GM23248 (cell line): ENCODE results near the gene SLC25A34. TPM values are rescaled to one million over a fixed set of nuclear protein-coding genes. Genes with fewer than 3 reads are reported as not detected.

Experiments used
- DNase-seq: peaks from one replicate; pipeline ENCODE4 v3.0.0-alpha.2; 2015
- H2AFZ ChIP-seq: fragments of 200-600 bp; sonication (generic); 2 replicates; pipeline ENCODE4 v1.6.1; 2016; ENCODE audit warnings: antibody characterized with exemption
- H3F3A ChIP-seq: fragments of 200-600 bp; sonication (generic); 2 replicates; pipeline ENCODE4 v1.6.1; 2016; ENCODE audit warnings: mild to moderate bottlenecking, antibody characterized with exemption, mixed run types; ENCODE audit not compliant: insufficient read depth
- H3K27ac ChIP-seq: fragments of 200-600 bp; sonication (generic); 2 replicates; pipeline ENCODE4 v1.5.1; 2016; ENCODE audit warnings: mild to moderate bottlenecking
- H3K27me3 ChIP-seq: fragments of 200-600 bp; sonication (generic); replicated peaks from 2 replicates; pipeline ENCODE4 v1.6.1; 2016; ENCODE audit warnings: mild to moderate bottlenecking; ENCODE audit not compliant: insufficient read depth
- H3K36me3 ChIP-seq: fragments of 200-600 bp; sonication (generic); 2 replicates; pipeline ENCODE4 v1.6.1; 2016; ENCODE audit warnings: low read depth, mild to moderate bottlenecking
- H3K4me1 ChIP-seq: fragments of 200-600 bp; sonication (generic); 2 replicates; pipeline ENCODE4 v1.6.1; 2016; ENCODE audit warnings: mild to moderate bottlenecking; ENCODE audit not compliant: insufficient read depth
- H3K4me2 ChIP-seq: fragments of 200-600 bp; sonication (generic); one replicate; pipeline ENCODE4 v1.6.1; 2016; ENCODE audit warnings: mild to moderate bottlenecking; ENCODE audit not compliant: unreplicated experiment
- H3K4me3 ChIP-seq: fragments of 200-600 bp; sonication (generic); 2 replicates; pipeline ENCODE4 v1.5.1; 2016; ENCODE audit warnings: mild to moderate bottlenecking
- H3K79me2 ChIP-seq: fragments of 200-600 bp; sonication (generic); 2 replicates; pipeline ENCODE4 v1.6.1; 2016; ENCODE audit warnings: mild to moderate bottlenecking; ENCODE audit not compliant: insufficient read depth
- H3K9ac ChIP-seq: fragments of 200-600 bp; sonication (generic); 2 replicates; pipeline ENCODE4 v1.6.1; 2016; ENCODE audit warnings: mild to moderate bottlenecking
- H3K9me2 ChIP-seq: fragments of 200-600 bp; sonication (generic); 2 replicates; pipeline ENCODE4 v1.6.1; 2016; ENCODE audit warnings: mixed run types, mild to moderate bottlenecking, moderate library complexity; ENCODE audit not compliant: insufficient read depth
- H3K9me3 ChIP-seq: fragments of 200-600 bp; sonication (generic); one replicate; pipeline ENCODE4 v1.6.1; 2017; ENCODE audit warnings: low read depth
- H4K20me1 ChIP-seq: fragments of 200-600 bp; sonication (generic); 2 replicates; pipeline ENCODE4 v1.6.0; 2016; ENCODE audit not compliant: insufficient read depth
- EZH2 ChIP-seq: fragments of 200-600 bp; sonication (generic); IDR thresholded peaks from 2 replicates; pipeline ENCODE4 v1.6.1; 2018; ENCODE audit warnings: antibody characterized with exemption, mild to moderate bottlenecking; ENCODE audit not compliant: insufficient read depth, poor library complexity, severe bottlenecking
- EZH2phosphoT487 ChIP-seq: fragments of 200-600 bp; sonication (generic); IDR thresholded peaks from 2 replicates; pipeline ENCODE4 v1.6.1; 2018; ENCODE audit warnings: antibody characterized with exemption, moderate library complexity, mild to moderate bottlenecking, low read depth; ENCODE audit not compliant: insufficient read depth
- WGBS, 2 experiments: methylation state at CpG; one replicate each; pipeline ENCODE4 v1.1.6; 2015 to 2017; ENCODE audit warnings: low lambda C conversion rate in 2 of 2, low coverage in 1 of 2; ENCODE audit errors: missing lambda C conversion rate in 2 of 2; 5-methylcytosine and 5-hydroxymethylcytosine counted together
- in situ Hi-C: fragments of 300-500 bp; cut with MboI; formaldehyde crosslinking; loops from 2 replicates; pipeline ENCODE4 v1.15.0; 2020
- polyA plus RNA-seq: library from polyadenylated mRNA; unstranded; fragments of >200 nt; fragmentation: Nextera tagmentation; extraction: Ambion mirVana; gene quantifications from 2 replicates; pipeline ENCODE4 v1.2.1, GENCODE V29; 2016
- total RNA-seq: library from RNA; depleted of rRNA; stranded (reverse); fragments of >200 nt; shearing (Covaris generic); gene quantifications from 2 replicates; pipeline ENCODE4 v1.2.3, GENCODE V29; 2014

SLC25A34 gene
- total and polyA plus RNA-seq, 2 experiments from 2014 or later: 0.20 to 0.54 TPM

DNA sequence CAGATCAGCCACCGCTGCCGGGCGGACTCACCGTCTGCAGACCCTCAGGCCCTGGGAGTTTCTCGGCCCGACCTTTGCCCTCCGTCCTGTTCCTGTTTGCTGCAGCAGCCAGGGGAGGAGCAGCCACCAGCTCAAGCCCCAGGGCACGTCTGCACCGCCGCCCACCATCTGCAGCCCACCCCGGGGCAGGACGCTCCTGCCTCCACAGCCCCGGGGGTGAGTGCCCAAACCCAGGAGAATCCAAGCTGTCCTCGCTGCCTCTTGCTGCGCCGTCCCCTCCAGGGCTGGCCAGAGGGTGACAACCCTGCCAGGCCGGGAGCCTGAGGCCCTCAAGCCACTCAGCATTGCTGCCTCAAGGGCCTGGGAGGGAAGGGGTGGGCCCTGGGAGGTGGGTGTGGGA, 1.2 kb upstream of the SLC25A34 start:
- in situ Hi-C loops: no loop called here
- TF ChIP-seq EZH2 (no peak), EZH2phosphoT487 (no peak)
- Histone ChIP-seq H3K27ac (no peak overlapping the region), H3K27me3 (no peaks in the 10 kb centered on the region), H2AFZ (no peak overlapping the region), H3K9me3 (no peaks in the 10 kb centered on the region), H3K4me1 (no peaks in the 10 kb centered on the region), H3F3A (no peaks in the 10 kb centered on the region), H3K79me2 (no peaks in the 10 kb centered on the region), H3K9ac (no peak overlapping the region), H3K9me2 (no peaks in the 10 kb centered on the region), H4K20me1 (no peaks in the 10 kb centered on the region), H3K4me3 (no peak overlapping the region), H3K4me2 (no peak overlapping the region), H3K36me3 (no peaks in the 10 kb centered on the region)
- no peak for DNase-seq
- WGBS, 2 experiments: 77 to 83% methylated on average over 17 of the region's 17 CpGs

- H3K9ac ChIP-seq: no peak overlapping the region
- no peak overlapping the region for H3K27ac ChIP-seq
- 84 to 86% methylated on average over 12 of the region's 12 CpGs for WGBS, 2 experiments
- H3K9me2 ChIP-seq: no peaks in the 10 kb centered on the region
- TF ChIP-seq EZH2phosphoT487 (no peak), EZH2 (no peak)
- no peaks in the 10 kb centered on the region for H3K9me3 ChIP-seq
- H2AFZ ChIP-seq: no peak overlapping the region
- no peaks in the 10 kb centered on the region for H3K79me2 ChIP-seq
- in situ Hi-C loops: no loop called here
- no peak overlapping the region for H3K4me2 ChIP-seq
- no peak for DNase-seq
- no peak overlapping the region for H3K4me3 ChIP-seq
- no peaks in the 10 kb centered on the region for H3K27me3 ChIP-seq
- H4K20me1 ChIP-seq: no peaks in the 10 kb centered on the region
- H3F3A ChIP-seq: no peaks in the 10 kb centered on the region
- no peaks in the 10 kb centered on the region for H3K4me1 ChIP-seq
- no peaks in the 10 kb centered on the region for H3K36me3 ChIP-seq
These were observed 587 bp upstream of the SLC25A34 start for GRCh38 chr1:15735304-15736037.

- H3F3A ChIP-seq: no peaks in the 10 kb centered on the region
- in situ Hi-C loops: no loop called here
These were observed 819 bp downstream of the SLC25A34 start for GRCh38 chr1:15736892-15737261.

DNA sequence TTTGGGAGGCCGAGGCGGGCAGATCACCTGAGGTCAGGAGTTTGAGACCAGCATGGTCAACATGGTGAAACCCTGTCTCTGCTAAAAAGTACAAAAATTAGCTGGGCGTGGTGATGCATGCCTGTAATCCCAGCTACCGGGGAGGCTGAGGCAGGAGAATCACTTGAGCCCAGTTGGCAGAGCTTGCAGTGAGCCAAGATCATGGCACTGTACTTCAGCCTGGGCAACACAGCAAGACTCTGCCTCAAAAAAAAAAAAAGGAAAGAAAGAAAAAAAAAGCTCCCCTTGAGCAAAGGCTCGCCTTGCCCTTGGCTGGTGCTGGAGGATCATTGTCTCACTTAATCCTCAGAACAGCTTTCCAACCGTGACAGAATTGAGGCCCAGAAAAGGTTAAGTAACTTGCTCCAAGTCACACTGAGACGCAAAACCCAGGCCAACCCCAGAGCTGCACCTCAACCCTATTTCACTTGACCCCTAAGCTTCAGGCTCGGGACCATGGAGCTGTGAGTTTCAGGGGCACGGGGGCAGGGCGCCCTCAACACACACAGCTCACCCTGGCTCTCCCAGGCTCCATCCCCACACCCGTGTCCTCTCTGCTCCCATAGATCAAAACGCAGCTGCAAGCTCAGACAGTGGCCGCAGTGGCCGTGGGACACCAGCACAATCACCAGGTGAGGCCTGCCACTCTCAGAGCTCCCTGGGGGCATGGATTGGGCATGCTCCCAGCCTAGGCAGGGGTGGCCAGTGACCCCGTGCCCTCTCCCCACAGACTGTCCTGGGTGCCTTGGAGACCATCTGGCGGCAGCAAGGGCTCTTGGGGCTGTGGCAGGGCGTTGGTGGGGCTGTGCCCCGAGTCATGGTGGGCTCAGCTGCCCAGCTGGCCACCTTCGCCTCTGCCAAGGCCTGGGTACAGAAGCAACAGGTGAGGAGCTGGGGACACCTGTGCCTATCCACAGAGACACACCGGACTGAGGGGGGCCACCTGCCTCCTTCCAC, 1.6 kb downstream of the SLC25A34 start:
- Histone ChIP-seq H4K20me1 (no peaks in the 10 kb centered on the region), H3K9ac (no peak overlapping the region), H3K4me1 (no peaks in the 10 kb centered on the region), H3K27me3 (no peaks in the 10 kb centered on the region), H3K36me3 (no peaks in the 10 kb centered on the region), H3K79me2 (no peaks in the 10 kb centered on the region), H2AFZ (no peak overlapping the region), H3K9me3 (no peaks in the 10 kb centered on the region), H3K4me3 (no peak overlapping the region), H3F3A (no peaks in the 10 kb centered on the region), H3K27ac (no peak overlapping the region), H3K4me2 (no peak overlapping the region), H3K9me2 (no peaks in the 10 kb centered on the region)
- no peak for TF ChIP-seq EZH2phosphoT487
- TF ChIP-seq EZH2: no peak
- 78 to 79% methylated on average over 20 of the region's 20 CpGs for WGBS, 2 experiments
- in situ Hi-C loops: no loop called here
- no peak for DNase-seq

More at GRCh38 chr1:15736892-15737261, 819 bp downstream of the SLC25A34 start:
- Histone ChIP-seq H3K9me2 (no peaks in the 10 kb centered on the region), H3K27me3 (no peaks in the 10 kb centered on the region), H3K4me2 (no peak overlapping the region), H3K36me3 (no peaks in the 10 kb centered on the region), H3K4me3 (no peak overlapping the region), H3K4me1 (no peaks in the 10 kb centered on the region), H2AFZ (no peak overlapping the region), H4K20me1 (no peaks in the 10 kb centered on the region), H3K79me2 (no peaks in the 10 kb centered on the region), H3K9me3 (no peaks in the 10 kb centered on the region), H3K27ac (no peak overlapping the region), H3K9ac (no peak overlapping the region)
- no peak for DNase-seq
- 60 to 66% methylated on average over 5 to 6 of the region's 6 CpGs for WGBS, 2 experiments
- no peak for TF ChIP-seq EZH2phosphoT487
- TF ChIP-seq EZH2: no peak
